MM.1S (cell line): Measurements from ENCODE around the gene ABCA13.

Source experiments
- DNase-seq: peaks from one replicate; pipeline ENCODE4 v3.0.0-alpha.2; 2015
- H2AFZ ChIP-seq: fragments of 300-600 bp; sonication (generic); 2 replicates; pipeline ENCODE4 v1.6.0; 2016; ENCODE audit warnings: antibody characterized with exemption, low read length
- H3F3A ChIP-seq: fragments of 300-600 bp; sonication (generic); 2 replicates; pipeline ENCODE4 v1.6.1; 2016; ENCODE audit warnings: mild to moderate bottlenecking, antibody characterized with exemption, low read length, moderate library complexity, mixed read lengths; ENCODE audit not compliant: insufficient read depth
- H3K27ac ChIP-seq: fragments of 300-600 bp; sonication (generic); 2 replicates; pipeline ENCODE4 v1.5.1; 2016; ENCODE audit warnings: mild to moderate bottlenecking, low read length
- H3K27me3 ChIP-seq: fragments of 300-600 bp; sonication (generic); replicated peaks from 2 replicates; pipeline ENCODE4 v1.6.0; 2016; ENCODE audit warnings: low read length; ENCODE audit not compliant: insufficient read depth
- H3K36me3 ChIP-seq: fragments of 300-600 bp; sonication (generic); replicated peaks from 2 replicates; pipeline ENCODE4 v1.6.1; 2016; ENCODE audit warnings: mild to moderate bottlenecking, low read length, mixed read lengths; ENCODE audit not compliant: insufficient read depth
- H3K4me1 ChIP-seq: fragments of 300-600 bp; sonication (generic); 2 replicates; pipeline ENCODE4 v1.6.1; 2016; ENCODE audit warnings: low read length, mixed read lengths
- H3K4me2 ChIP-seq: fragments of 300-600 bp; sonication (generic); 2 replicates; pipeline ENCODE4 v1.6.0; 2016; ENCODE audit warnings: low read depth, low read length
- H3K4me3 ChIP-seq: fragments of 300-600 bp; sonication (generic); 2 replicates; pipeline ENCODE4 v1.5.1; 2016; ENCODE audit warnings: low read length, mixed read lengths
- H3K79me2 ChIP-seq: fragments of 300-600 bp; sonication (generic); 2 replicates; pipeline ENCODE4 v1.6.1; 2016; ENCODE audit warnings: mixed run types, low read length, mixed read lengths
- H3K9ac ChIP-seq: fragments of 300-600 bp; sonication (generic); 2 replicates; pipeline ENCODE4 v1.6.1; 2016; ENCODE audit warnings: low read length, mixed read lengths
- H3K9me2 ChIP-seq: fragments of 300-600 bp; sonication (generic); replicated peaks from 2 replicates; pipeline ENCODE4 v1.6.1; 2016; ENCODE audit warnings: mild to moderate bottlenecking, low read length, mixed read lengths; ENCODE audit not compliant: insufficient read depth
- H3K9me3 ChIP-seq: fragments of 300-600 bp; sonication (generic); replicated peaks from 2 replicates; pipeline ENCODE4 v1.6.1; 2016; ENCODE audit warnings: mild to moderate bottlenecking, low read length, mixed read lengths; ENCODE audit not compliant: insufficient read depth
- H4K20me1 ChIP-seq: fragments of 300-600 bp; sonication (generic); 2 replicates; pipeline ENCODE4 v1.6.1; 2016; ENCODE audit warnings: mild to moderate bottlenecking, low read length, moderate library complexity, mixed read lengths; ENCODE audit not compliant: insufficient read depth
- CTCF ChIP-seq: fragments of 300-600 bp; sonication (generic); IDR thresholded peaks from 2 replicates; pipeline ENCODE4 v1.5.1; 2016; ENCODE audit warnings: antibody characterized with exemption, low read length, mixed read lengths
- EZH2 ChIP-seq: fragments of 300-600 bp; sonication (generic); optimal IDR thresholded peaks from 2 replicates; pipeline ENCODE3; 2017; ENCODE audit warnings: low read depth, mild to moderate bottlenecking, antibody characterized with exemption, low read length, mixed read lengths
- EZH2phosphoT487 ChIP-seq: fragments of 300-600 bp; sonication (generic); IDR thresholded peaks from 2 replicates; pipeline ENCODE4 v1.6.1; 2018; ENCODE audit warnings: antibody characterized with exemption, low read length

ABCA13 gene

GRCh38 chr7:48316768-48317167 lies 145.5 kb downstream of the ABCA13 start:
- Histone ChIP-seq H3K4me3 (no peak overlapping the region), H3K79me2 (no peaks in the 10 kb centered on the region), H2AFZ (no peak overlapping the region), H3K27ac (no peak overlapping the region), H3K36me3 (no peaks in the 10 kb centered on the region), H3K27me3 (no peaks in the 10 kb centered on the region), H3K9me2 (no peaks in the 10 kb centered on the region), H3K4me1 (no peaks in the 10 kb centered on the region), H3K9me3 (no peaks in the 10 kb centered on the region), H3K9ac (no peak overlapping the region), H4K20me1 (no peaks in the 10 kb centered on the region), H3F3A (no peaks in the 10 kb centered on the region), H3K4me2 (no peak overlapping the region)
- TF ChIP-seq EZH2phosphoT487 (no peak), CTCF (no peak), EZH2 (no peak)
- no peak for DNase-seq

- H3K9me2 ChIP-seq = no peaks in the 10 kb centered on the region
- H4K20me1 ChIP-seq = no peaks in the 10 kb centered on the region
- TF ChIP-seq EZH2phosphoT487 = no peak
- TF ChIP-seq EZH2 = no peak
- TF ChIP-seq CTCF = no peak
- no peaks in the 10 kb centered on the region for H3K27me3 ChIP-seq
- no peaks in the 10 kb centered on the region for H3K4me1 ChIP-seq
- no peak overlapping the region for H3K4me2 ChIP-seq
- no peaks in the 10 kb centered on the region for H3K9me3 ChIP-seq
- H3K9ac ChIP-seq = no peak overlapping the region
- no peaks in the 10 kb centered on the region for H3F3A ChIP-seq
- no peak overlapping the region for H3K27ac ChIP-seq
- H3K4me3 ChIP-seq = no peak overlapping the region
- no peak for DNase-seq
- no peak overlapping the region for H2AFZ ChIP-seq
- H3K79me2 ChIP-seq = no peaks in the 10 kb centered on the region
- no peaks in the 10 kb centered on the region for H3K36me3 ChIP-seq
Measured at GRCh38 chr7:48317360-48317759, 146.1 kb downstream of the ABCA13 start.

GRCh38 chr7:48321319-48322010 lies 150.2 kb downstream of the ABCA13 start:
- no peak overlapping the region for H3K9ac ChIP-seq
- H3F3A ChIP-seq = no peaks in the 10 kb centered on the region
- H4K20me1 ChIP-seq = no peaks in the 10 kb centered on the region
- H3K9me2 ChIP-seq = no peaks in the 10 kb centered on the region
- H3K27me3 ChIP-seq = no peaks in the 10 kb centered on the region
- no peak overlapping the region for H3K4me3 ChIP-seq
- H3K9me3 ChIP-seq = no peaks in the 10 kb centered on the region
- no peaks in the 10 kb centered on the region for H3K4me1 ChIP-seq
- no peak overlapping the region for H2AFZ ChIP-seq
- no peaks in the 10 kb centered on the region for H3K36me3 ChIP-seq
- DNase-seq = no peak
- no peaks in the 10 kb centered on the region for H3K79me2 ChIP-seq
- TF ChIP-seq EZH2 (no peak), CTCF (no peak), EZH2phosphoT487 (no peak)
- H3K4me2 ChIP-seq = no peak overlapping the region
- no peak overlapping the region for H3K27ac ChIP-seq
